COR-L47 (cell line): ENCODE data around the gene ELOVL6.
"Not testable (repeated sequence)": the region's sequence is repeated elsewhere in the genome, so short reads cannot be mapped to it uniquely, and the experiment has no call there.

Experiments
- DNase-seq: peaks from one replicate; lab custom pipeline; 2025; lab: John Stamatoyannopoulos, UW

The ELOVL6 gene

DNA sequence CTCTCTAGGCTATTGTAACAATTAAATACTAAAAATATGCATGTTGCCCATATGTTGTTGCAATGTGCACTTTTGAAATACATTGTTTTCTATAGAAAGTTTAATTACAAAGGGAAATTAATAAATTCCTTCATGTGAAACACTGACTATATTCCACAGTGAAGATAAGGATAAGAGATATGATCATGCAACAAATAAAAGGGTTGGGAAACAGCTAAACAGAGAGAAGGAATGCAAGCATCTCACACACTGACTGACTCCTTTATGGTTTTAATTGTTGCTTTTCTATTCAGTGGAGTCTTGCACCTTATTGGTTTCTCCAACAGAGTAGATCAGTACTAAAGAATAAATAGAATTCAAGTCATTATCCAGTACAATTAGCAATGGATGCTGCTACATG is 37.8 kb downstream of the ELOVL6 start:
- DNase-seq = no peak

DNA sequence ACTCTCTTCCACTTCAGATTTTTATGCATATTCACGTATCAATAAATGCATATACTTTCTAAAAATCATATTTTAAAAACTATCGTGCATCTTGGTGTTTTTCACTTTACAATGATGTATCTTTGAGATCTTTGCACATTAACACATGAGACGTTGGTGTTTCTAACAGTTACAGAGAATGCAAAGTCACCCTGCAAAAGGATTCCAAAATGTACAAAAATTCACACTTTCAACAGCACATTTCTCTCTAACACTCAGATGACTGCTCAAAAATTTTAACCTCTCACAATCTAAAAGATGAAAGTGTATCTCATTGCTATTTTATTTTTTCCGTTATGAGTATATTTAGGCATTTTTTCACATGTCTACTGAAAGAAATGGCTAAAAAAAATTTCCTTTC is 38.9 kb downstream of the ELOVL6 start:
- DNase-seq = no peak

DNA sequence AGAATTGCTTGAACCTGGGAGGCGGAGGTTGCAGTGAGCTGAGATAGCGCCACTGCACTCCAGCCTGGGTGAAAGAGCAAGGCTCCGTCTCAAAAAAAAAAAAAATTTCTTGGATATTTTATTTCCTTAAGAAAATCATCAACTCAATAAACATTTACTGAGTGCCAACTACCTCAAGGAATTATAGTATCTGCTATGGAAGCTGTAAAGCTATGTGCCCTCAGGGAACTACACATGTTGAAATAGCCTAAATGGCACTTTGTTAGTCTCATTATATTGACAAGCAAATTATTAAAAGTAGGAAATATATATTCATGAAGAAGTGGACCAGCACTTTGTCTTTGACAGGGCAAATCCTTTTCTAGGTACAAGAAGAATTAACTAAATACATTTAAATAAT is 40.8 kb downstream of the ELOVL6 start:
- DNase-seq = no peak

DNA sequence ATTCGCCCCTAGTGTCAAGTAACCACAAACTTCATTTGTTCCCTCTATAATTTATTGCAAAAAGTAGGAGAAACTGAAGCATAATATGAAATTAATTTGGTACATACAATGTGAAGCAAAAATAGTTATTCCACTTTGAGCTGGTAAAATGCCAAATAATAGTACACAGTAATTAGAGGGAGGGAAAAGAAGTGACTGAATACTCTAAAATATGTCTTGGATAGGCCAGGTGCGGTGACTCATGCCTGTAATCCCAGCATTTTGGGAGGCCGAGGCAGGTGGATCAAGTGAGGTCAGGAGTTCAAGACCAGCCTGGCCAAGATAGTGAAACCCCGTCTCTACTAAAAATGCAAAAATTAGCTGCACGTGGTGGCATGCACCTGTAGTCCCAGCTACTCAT is 41.2 kb downstream of the ELOVL6 start:
- DNase-seq = not testable (repeated sequence)

DNA sequence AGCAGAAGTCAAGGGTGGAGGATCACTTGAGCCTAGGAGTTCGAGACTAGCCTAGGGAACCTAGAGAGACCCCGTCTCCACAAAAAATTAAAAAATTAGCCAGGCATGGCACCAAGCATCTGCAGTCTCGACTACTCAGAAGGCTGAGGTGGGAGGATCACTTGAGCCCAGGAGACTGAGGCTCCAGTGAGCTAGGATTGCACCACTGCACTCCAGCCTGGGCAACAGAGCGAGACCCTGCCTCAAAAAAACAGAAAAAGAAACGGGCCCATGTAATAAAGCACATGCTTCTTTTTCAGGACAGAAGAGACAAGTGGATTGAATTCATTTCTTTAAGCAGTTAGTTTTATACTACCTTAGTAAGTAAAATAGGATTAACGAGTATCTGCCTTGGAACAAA is 42.0 kb downstream of the ELOVL6 start:
- DNase-seq = no peak

DNA sequence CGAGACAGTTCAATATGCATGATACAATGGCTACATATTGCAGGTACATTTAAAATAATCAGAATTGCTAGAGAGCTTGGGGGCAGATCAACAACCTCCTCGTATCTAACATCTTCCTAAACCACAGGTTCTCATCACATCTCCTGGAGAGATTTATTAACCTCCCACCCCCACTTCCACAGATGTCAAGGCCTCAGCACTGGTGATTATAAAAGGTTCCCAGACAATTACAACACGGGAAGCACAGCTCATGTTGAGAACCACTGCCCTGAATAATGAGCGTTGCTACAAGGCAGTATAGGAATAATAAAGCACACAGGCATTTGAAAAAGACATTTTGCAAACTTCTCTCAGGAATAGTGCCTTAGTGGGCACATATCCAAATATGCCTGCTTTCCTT is 42.8 kb downstream of the ELOVL6 start:
- DNase-seq = no peak

DNA sequence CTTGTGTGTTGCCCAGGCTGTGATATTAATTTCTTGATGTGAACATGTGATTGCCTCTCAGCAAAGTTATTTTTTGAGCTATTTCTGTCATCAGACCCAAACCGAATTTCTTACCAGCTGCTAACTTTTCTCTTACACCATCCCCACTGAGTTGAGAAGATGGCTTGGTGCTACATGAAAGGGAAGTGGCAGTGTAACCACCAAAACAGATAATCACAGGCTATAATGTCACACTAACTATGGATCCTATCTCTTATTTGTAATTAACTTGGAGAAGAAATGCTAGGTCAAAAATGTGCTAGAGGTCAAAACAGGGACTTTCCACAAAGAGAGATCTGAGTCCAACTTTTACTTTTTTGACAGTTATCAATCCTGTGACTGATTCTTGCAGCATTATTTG is 43.8 kb downstream of the ELOVL6 start:
- DNase-seq = no peak

DNA sequence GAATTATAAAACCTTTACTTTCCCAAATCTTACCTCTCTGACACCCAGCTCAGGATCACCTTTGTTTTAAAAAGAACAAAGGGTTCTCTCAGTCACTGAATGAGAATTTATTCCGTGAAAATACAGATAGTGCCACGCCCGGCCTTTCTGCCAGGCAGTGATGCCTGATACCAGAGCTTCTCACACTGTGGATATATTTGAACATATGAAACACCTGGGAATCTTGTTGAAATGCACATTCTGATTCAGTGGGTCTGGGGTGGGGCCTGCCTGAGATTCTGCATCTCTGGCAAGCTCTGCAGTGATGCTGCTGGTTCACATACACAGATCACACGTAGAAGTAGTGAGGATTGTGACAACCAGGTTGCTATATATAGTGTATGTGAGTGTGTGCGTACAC is 46.0 kb downstream of the ELOVL6 start:
- no peak for DNase-seq

DNA sequence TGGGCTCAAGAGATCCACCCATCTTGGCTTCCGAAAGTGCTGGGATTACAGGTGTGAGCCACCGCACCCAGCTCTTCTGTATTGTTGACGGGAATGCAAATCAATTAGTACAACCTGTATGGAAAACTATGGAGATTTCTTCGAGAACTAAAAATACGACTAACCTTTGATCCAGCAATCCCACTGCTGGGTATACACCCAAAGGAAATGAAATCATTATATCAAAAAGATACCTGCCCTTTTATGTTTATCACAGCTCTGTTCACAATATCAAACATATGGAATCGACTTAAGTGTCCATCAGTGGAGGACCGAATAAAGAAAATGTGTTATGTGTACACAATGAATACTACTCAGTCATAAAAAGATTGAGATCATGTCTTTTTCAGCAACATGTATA is 49.3 kb downstream of the ELOVL6 start:
- no peak for DNase-seq

DNA sequence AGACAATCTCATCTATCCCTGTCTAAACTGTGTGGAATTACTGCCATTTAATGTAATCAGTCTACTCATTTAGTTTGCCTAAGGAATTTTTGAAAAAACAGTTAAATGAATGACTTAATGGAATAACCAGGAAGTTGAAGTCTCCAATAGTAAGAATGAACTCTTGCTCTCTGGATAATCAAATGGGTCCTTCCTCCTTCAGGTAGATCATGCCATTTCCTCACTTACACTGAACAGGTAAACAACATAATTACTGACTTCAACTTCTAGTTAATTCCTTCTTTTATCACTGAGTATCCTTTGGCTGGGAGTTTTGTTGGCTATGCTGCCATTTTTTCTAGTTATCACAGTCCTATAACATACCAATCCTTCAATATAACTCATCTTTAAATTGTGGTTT is 56.0 kb downstream of the ELOVL6 start:
- no peak for DNase-seq

DNA sequence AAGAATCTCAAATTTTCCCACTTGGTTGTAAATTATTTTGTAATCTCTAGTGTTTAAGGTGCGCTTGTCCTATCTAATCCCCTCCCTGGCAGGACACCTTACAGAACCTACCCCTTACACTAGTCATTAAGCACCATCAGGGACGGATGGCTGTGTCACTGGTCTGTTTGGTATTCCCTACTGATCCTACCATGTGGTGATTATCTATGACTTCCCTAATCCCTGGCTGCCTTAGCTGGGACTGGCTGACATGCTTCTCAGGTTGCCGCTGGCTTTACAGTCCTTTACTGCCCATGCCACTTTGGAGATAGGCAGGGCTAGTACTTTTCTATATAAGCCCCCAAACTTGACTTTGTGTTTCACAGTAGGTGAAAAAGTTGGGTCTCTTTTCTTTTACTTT is 58.6 kb downstream of the ELOVL6 start:
- no peak for DNase-seq

DNA sequence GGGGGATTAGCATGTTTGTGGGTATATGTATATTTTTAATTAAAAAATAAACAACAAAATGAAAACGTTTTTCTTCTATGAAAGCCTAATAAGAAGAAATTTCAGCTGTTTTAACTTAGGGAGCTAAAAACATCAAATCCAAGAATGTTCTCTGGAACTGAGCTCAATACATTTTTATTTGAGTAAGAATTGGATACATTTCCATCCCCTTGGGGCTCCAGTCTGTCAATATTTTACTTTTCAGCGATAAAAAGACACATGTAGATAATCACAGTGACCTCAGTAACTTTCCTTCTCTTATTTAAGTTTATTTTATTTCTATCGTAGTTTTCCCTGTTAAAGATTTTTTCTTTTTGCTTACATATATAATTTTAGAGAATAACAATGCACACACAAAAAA is 59.3 kb downstream of the ELOVL6 start:
- no peak for DNase-seq

DNA sequence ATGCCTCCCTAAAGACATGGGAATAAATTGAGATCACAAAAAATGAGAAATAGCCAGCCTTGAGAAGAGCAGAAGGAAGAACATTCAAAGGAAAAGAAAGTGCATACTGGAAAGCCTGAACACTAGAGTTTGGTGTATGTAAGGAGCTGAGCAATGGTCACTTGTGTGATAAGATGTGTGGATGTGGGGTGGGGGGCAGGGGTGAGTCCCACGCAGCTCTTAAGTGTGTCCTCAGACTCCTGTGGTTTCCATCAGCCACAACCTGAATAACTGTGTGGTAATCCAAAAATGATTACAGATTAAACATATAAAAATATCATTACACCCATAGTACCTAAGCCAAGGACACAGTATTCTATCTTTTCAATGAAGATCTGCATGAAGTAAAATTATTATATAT is 59.9 kb downstream of the ELOVL6 start:
- DNase-seq = no peak

DNA sequence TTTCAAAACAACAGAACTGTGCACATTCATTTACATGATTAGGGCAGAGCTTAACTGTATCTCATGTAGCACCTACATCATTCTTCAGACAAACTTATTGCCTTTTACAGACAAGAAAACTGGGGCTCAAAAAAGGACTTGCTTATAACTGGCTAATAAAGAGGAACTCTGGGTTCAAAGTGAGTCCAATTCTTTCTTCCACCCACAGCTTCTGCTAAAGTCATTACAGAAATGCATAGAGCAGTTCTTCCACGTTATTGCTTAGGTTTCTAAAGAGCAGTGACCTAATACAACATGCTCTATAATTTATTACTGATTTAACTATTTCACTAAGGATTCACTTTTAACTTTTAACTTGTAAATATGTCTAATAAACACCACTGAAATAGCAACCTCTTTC is 60.6 kb downstream of the ELOVL6 start:
- DNase-seq = no peak

DNA sequence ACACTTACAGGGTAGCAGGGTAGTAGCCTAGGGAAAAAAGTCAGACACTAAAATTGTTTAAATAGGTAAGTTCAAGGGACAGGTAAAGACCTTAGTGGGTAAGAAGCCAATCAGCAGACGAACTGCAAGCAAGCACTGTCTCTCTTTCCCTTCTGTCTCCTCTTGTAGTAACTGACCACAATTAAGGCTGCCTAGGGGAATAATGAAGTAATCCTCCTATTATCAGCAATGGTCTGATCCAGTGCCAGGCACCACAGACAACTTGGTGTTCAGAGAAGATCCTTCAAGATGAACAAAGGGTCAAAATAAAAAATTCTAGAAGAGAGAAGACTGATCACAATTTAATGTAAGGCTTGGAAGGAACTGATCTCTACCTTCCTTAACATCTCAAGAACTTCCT is 62.9 kb downstream of the ELOVL6 start:
- DNase-seq = no peak

DNA sequence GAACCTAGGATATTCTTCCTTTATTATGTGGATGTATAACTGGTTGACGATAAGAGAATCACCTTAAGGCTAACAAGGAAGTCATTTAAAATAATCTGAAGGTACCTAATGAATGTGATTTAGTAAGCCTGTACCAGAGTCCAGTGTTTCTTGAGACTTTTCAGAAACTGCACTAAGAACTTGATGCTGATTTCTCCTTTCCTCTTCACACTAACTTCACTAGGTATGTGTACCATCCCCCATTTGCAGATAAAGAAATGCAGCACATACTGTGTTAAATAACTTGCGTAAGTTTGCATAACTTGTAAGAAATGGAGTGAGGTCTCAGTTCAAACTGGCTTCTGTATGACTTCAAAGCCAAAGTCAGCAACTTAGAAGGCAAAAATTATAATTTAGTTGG is 63.3 kb downstream of the ELOVL6 start:
- no peak for DNase-seq

DNA sequence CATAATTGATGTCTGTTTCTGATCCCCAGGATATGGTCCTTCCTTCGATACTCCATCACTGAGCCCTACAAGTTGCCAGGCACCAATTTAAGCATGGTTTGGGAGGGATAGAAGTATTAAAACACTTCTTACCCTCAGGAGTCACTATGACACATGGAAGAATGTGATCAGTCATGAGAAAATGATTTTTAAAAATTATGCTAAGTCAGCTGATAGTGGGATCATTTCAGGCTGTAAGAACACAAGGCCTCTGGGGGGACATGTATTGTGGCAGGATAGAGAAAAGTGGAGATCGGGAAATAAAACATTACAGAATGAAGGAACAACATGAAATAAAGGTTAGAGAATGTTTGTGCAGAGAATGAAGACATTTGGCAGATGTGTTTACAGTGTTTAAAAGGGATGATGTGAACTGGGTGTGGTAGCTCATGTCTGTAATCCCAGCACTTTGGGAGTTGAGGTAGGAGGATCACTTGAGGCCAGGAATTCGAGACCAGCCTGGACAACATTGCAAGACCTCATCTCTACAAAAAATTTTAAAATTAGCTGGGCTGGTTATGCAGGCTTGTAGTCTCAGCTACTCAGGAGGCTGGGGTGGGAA is 64.0 kb downstream of the ELOVL6 start:
- no peak for DNase-seq

DNA sequence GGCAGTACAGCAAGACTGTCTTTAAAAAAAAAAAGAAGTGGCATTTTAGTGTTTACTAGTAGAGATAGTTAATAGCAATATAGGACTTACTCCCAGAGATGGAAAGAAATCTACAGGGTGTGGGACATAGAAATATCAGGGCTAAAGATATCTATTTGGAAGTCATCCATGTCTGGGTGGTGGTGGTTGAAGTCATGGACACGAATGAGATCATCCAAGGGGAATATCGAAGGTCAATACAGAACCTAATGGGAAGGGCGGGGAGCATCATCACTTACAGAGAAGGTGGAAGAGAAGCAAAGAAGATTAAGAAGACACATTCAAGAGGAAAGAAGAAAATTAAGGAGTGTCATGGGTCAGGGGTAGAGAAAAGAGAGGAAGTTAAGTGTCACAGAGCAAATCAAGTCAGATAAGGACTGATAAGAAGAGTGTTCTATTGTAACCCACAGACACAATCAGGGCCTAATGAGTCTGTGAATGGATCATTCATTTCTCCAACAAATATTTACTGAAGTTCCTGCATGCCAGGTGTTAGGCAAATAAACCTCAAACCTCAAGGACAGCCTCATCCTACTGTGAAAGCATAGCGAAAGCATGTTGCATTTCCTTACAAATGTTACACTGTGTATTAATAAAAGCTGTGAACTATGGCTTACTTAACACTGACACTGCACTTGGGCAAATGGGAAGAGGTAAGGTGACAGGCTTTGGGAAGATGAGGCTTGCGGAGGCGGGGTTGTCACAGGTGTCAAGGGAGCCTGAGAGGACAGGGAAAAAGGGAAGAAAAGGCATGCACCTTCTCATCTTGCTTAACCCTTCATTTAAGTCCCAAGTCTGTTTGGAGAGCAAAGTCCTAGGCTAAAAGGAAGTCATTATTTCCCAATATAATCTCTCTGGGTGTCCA is 65.3 kb downstream of the ELOVL6 start:
- DNase-seq = no peak

DNA sequence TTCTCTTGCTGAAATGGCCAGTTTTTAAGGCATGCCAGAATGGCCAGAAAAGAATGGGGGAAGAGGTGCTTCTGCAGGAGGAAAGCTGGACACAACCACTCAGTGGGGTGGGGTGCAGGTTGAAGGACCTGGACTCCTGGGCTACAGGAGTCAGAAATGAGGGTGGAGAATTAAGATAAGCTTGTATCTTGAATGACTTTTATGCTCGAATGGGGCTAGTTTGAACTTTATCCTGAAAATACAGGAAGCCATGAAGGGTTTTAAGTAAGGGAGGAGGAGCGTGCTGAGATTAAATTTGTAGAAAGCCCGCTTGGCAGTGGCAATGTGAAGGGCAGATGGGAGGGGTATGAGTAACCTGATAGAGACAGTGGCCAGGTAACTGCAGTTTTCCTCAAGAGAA is 66.5 kb downstream of the ELOVL6 start:
- no peak for DNase-seq

DNA sequence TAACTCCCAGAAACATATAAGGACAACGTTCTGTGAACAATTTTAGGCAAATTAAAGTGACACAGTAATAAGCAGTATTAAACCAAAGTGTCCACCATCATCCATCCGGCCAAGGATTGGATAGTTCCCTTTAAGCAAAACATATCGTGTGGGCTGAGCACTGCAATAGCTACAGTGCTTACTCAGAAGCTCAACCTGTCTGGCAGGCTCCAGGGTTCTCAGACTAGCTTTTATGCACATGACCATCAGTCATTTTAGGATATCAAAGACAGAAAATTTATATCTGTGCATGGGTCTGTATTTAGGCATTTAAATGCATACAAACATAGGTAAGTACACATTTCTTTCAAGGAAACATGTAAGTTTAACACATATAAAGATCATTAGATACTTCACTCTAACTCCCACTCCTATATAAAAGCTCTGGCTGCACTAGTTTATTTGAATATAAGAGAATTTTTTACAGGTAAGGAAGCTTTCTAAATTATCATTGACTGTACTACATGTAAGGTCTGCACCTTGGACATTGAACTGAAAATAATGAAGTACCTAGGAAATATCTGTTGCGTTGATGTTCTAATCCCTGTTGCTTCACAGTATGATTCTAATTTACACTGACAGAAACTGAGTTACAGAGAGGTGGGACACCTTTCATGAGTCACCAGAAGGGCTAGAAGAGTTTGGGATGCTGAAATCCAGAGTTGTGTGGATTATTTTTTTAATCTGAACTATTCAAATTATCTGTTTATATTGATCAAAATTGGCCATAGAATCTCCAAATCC is 67.6 kb downstream of the ELOVL6 start:
- DNase-seq = no peak

DNA sequence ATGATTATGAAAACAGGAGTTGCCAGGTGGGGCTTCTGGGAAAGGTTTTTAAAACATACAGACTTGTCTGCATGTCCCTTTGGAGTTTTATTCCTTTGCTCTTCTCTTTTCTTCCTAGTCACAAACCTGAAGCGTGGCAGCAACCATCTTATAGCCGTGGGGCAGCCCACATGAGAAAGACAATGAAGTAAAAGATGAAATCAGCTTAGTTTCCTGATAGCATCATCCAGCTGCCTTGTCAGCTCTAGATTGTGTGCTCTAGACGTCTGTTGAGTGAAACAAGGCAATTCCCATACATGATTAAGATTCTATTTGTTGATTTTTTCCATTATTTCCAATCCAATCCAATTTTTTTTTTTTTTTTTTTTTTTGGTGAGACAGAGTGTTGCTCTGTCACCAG is 68.9 kb downstream of the ELOVL6 start:
- no peak for DNase-seq

DNA sequence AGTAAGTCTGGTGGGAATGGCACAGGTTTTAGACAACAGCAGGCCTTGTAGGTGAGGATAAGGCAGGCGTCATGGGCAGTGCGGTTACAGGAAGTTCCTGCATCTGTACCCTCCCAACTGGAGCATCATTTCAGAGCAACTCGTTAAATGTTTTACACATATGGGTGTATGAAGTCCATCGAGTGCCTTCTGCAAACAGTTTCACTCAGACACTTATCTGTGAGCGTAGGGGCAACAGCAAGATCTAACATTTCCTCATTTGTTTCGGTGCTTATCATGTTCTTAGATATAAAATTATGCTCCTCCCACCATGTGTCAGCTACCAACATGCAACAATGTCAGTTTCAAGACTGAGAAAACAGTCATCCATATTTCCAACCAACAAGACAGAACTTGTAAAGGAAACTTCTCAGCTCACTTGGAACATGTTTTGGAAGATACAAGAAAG is 69.9 kb downstream of the ELOVL6 start:
- no peak for DNase-seq

DNA sequence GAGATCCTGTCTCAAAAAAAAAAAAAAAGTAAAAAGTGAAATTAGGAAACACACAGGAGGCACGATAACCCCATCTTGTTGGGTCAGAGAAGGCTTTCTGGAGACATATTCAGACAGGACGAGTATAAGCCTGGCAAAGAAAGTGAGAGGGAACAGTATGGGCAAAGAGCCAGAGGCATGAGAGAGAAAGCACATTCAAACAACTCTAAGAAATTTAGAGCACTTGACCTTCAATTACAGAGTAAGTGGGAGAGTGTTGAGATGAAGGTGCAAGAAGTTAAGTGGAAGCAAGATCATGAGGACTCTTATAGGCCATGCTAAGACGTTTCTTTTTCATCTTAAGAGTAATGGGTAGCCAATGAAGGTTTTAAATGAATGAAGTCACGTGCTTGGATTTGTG is 70.4 kb downstream of the ELOVL6 start:
- DNase-seq = no peak
